ENCODE results near the gene HOXA5.
A peak's percentile ranks its signal among the peaks of the same experiment; 100 is the strongest.

HOXA5 gene

GRCh38 chr7:27132978-27133377, 10.5 kb downstream of the HOXA5 start:
- DNase-seq: no peak

- DNase-seq: no peak
Observed at GRCh38 chr7:27132214-27132613, 11.3 kb downstream of the HOXA5 start.

GRCh38 chr7:27131390-27131819, 12.1 kb downstream of the HOXA5 start:
- DNase-seq: no peak

- peak in 11 of 14 donors; percentile 79 to 96 (median 88) for DNase-seq
Observed at GRCh38 chr7:27130540-27131389, 12.7 kb downstream of the HOXA5 start, which contains the start of gene HOXA4. Gene HOXA4, minus strand, starts transcription at chr7:27130757. Its CDS starts 24 bp downstream, at chr7:27130733.

- DNase-seq: no peak
Observed at GRCh38 chr7:27129729-27130539, 13.5 kb downstream of the HOXA5 start.

- no peak for DNase-seq
Observed at GRCh38 chr7:27128776-27129728, 14.4 kb downstream of the HOXA5 start.

GRCh38 chr7:27128034-27128433, 15.4 kb downstream of the HOXA5 start:
- no peak for DNase-seq

- DNase-seq: no peak
Observed at GRCh38 chr7:27126596-27127327, 16.7 kb downstream of the HOXA5 start.

- DNase-seq: no peak
Observed at GRCh38 chr7:27125986-27126394, 17.5 kb downstream of the HOXA5 start.

- DNase-seq: no peak
Observed at GRCh38 chr7:27124902-27125689, 18.4 kb downstream of the HOXA5 start.

GRCh38 chr7:27124096-27124901, 19.2 kb downstream of the HOXA5 start:
- no peak for DNase-seq

- DNase-seq: no peak
Observed at GRCh38 chr7:27123477-27124053, 19.9 kb downstream of the HOXA5 start.

- DNase-seq: no peak
Observed at GRCh38 chr7:27123007-27123476, 20.4 kb downstream of the HOXA5 start.

- DNase-seq: no peak
Observed at GRCh38 chr7:27122077-27122910, 21.2 kb downstream of the HOXA5 start.

- no peak for DNase-seq
Observed at GRCh38 chr7:27121684-27122076, 21.8 kb downstream of the HOXA5 start.

- DNase-seq: no peak
Observed at GRCh38 chr7:27119412-27119911, 24.0 kb downstream of the HOXA5 start.

- DNase-seq: no peak
Observed at GRCh38 chr7:27118580-27118979, 24.9 kb downstream of the HOXA5 start.

GRCh38 chr7:27117887-27118491, 25.5 kb downstream of the HOXA5 start:
- no peak for DNase-seq
